Measurements from ENCODE around the gene NDUFS3. TPM values are rescaled to one million over a fixed set of nuclear protein-coding genes. Genes with fewer than 3 reads are reported as not detected.

The NDUFS3 gene
- polyA plus RNA-seq, 3 donors: 79.7 to 107 (median 104) TPM

- Mint-ChIP-seq H3K9me3 (peaks cover 0 to 2% (median 0%) of the 10 kb centered on the region in 7 donors), H3K27me3 (ENCODE audit: low read depth in 3 of 3) (no peaks in the 10 kb centered on the region), H3K27ac (peak overlapping the region; percentile 98 to 99 (median 99)), H3K4me3 (peak overlapping the region; percentile 96 to 98), H3K36me3 (peaks cover 7 to 11% of the 10 kb centered on the region in 2 donors), H3K4me1 (peaks cover 48% of the 10 kb centered on the region)
- Histone ChIP-seq H3K79me2 (ENCODE audit: insufficient read depth, low read length) (peaks cover 64% of the 10 kb centered on the region), H3K9ac (ENCODE audit: insufficient read depth, low read length, poor library complexity, severe bottlenecking) (peak overlapping the region; percentile 94), H3K27ac (ENCODE audit: low read depth in 1 of 2, low read length in 2 of 2) (peak overlapping the region; percentile 94 to 98), H2AFZ (ENCODE audit: insufficient read depth, low read depth, low read length, poor library complexity, severe bottlenecking) (peak overlapping the region; percentile 85), H3K27me3 (ENCODE audit: control insufficient read depth in 2 of 2, insufficient read depth in 2 of 2, low read length in 2 of 2) (no peaks in the 10 kb centered on the region), H4K20me1 (ENCODE audit: insufficient read depth, low read length) (peaks cover 23% of the 10 kb centered on the region), H3K9me3 (replicated peaks in 1 of 2; ENCODE audit: control insufficient read depth in 1 of 2, insufficient read depth in 1 of 2, low read length in 2 of 2) (no peaks in the 10 kb centered on the region), H3K4me3 (replicated peaks in 1 of 3; ENCODE audit: low read depth in 2 of 3, low read length in 3 of 3) (peak overlapping the region; percentile 81 to 96 (median 92)), H3K36me3 (replicated peaks in 1 of 2; ENCODE audit: control insufficient read depth in 1 of 2, insufficient read depth in 2 of 2, low read length in 2 of 2) (no peaks in the 10 kb centered on the region), H3K4me1 (ENCODE audit: control insufficient read depth in 1 of 2, insufficient read depth in 2 of 2, low read length in 2 of 2) (peaks cover 52 to 62% of the 10 kb centered on the region in 2 donors), H3K4me2 (replicated peaks; ENCODE audit: extremely low read depth, low read length, poor library complexity, severe bottlenecking) (peak overlapping the region; percentile 95)
- DNase-seq: peak; percentile 46 to 72 (median 59)
- 0% methylated on average over 20 of the region's 22 CpGs for WGBS (ENCODE audit: insufficient coverage)
- intact Hi-C loops (cut with micrococcal nuclease): loop anchor here (2.0 to 5.0 kb wide), 4 partner anchors 35 to 55 kb away; no protein-coding TSS in a partner anchor
- no peak for TF ChIP-seq CTCF (IDR thresholded peaks at IDR 0.05)
These were observed 26.8 kb upstream of the NDUFS3 start for GRCh38 chr11:47552056-47552565.

GRCh38 chr11:47552566-47553405, 26.1 kb upstream of the NDUFS3 start, which contains the start of gene CELF1:
TSS of gene CELF1 (minus strand) at chr11:47553132. CDS start at chr11:47499523, 53,609 bp downstream.
- Histone ChIP-seq H3K4me1 (ENCODE audit: control insufficient read depth in 1 of 2, insufficient read depth in 2 of 2, low read length in 2 of 2) (peaks cover 46 to 56% of the 10 kb centered on the region in 2 donors), H3K4me3 (replicated peaks in 1 of 3; ENCODE audit: low read depth in 2 of 3, low read length in 3 of 3) (peak within 1 kb of the TSS; percentile 81 to 96 (median 92)), H3K27me3 (ENCODE audit: control insufficient read depth in 2 of 2, insufficient read depth in 2 of 2, low read length in 2 of 2) (no peaks in the 10 kb centered on the region), H3K9me3 (replicated peaks in 1 of 2; ENCODE audit: control insufficient read depth in 1 of 2, insufficient read depth in 1 of 2, low read length in 2 of 2) (no peaks in the 10 kb centered on the region), H3K9ac (ENCODE audit: insufficient read depth, low read length, poor library complexity, severe bottlenecking) (peak within 1 kb of the TSS; percentile 94), H4K20me1 (ENCODE audit: insufficient read depth, low read length) (peaks cover 18% of the 10 kb centered on the region), H2AFZ (ENCODE audit: insufficient read depth, low read depth, low read length, poor library complexity, severe bottlenecking) (peak within 1 kb of the TSS; percentile 85), H3K36me3 (replicated peaks in 1 of 2; ENCODE audit: control insufficient read depth in 1 of 2, insufficient read depth in 2 of 2, low read length in 2 of 2) (no peaks in the 10 kb centered on the region), H3K4me2 (replicated peaks; ENCODE audit: extremely low read depth, low read length, poor library complexity, severe bottlenecking) (peak within 1 kb of the TSS; percentile 95), H3K27ac (ENCODE audit: low read depth in 1 of 2, low read length in 2 of 2) (peak within 1 kb of the TSS; percentile 94 to 98), H3K79me2 (ENCODE audit: insufficient read depth, low read length) (peaks cover 57% of the 10 kb centered on the region)
- peak; percentile 87 to 92 (median 89) for DNase-seq
- Mint-ChIP-seq H3K36me3 (peaks cover 7 to 11% of the 10 kb centered on the region in 2 donors), H3K27me3 (ENCODE audit: low read depth in 3 of 3) (no peaks in the 10 kb centered on the region), H3K4me3 (peak within 1 kb of the TSS; percentile 96 to 98), H3K9me3 (peaks cover 0 to 2% (median 0%) of the 10 kb centered on the region in 7 donors), H3K27ac (peak within 1 kb of the TSS; percentile 98 to 99 (median 99)), H3K4me1 (peaks cover 42% of the 10 kb centered on the region)
- under 1% methylated on average over 68 of the region's 89 CpGs for WGBS (ENCODE audit: insufficient coverage)
- TF ChIP-seq CTCF (IDR thresholded peaks at IDR 0.05): peak; percentile 97
- intact Hi-C loops (cut with micrococcal nuclease): loop anchor here (2.0 to 5.0 kb wide), 4 partner anchors 35 to 55 kb away; no protein-coding TSS in a partner anchor

All from CD14-positive monocyte (primary cell).